ENCODE results near the gene VSIR.

VSIR gene

GRCh38 chr10:71773221-71773971 is at the start of gene VSIR:
VSIR (minus strand) TSS chr10:71773520; CDS start chr10:71773439, 81 bp downstream.
- DNase-seq (ENCODE audit: low read depth in 2 of 2): peak; percentile 93 to 94

DNA sequence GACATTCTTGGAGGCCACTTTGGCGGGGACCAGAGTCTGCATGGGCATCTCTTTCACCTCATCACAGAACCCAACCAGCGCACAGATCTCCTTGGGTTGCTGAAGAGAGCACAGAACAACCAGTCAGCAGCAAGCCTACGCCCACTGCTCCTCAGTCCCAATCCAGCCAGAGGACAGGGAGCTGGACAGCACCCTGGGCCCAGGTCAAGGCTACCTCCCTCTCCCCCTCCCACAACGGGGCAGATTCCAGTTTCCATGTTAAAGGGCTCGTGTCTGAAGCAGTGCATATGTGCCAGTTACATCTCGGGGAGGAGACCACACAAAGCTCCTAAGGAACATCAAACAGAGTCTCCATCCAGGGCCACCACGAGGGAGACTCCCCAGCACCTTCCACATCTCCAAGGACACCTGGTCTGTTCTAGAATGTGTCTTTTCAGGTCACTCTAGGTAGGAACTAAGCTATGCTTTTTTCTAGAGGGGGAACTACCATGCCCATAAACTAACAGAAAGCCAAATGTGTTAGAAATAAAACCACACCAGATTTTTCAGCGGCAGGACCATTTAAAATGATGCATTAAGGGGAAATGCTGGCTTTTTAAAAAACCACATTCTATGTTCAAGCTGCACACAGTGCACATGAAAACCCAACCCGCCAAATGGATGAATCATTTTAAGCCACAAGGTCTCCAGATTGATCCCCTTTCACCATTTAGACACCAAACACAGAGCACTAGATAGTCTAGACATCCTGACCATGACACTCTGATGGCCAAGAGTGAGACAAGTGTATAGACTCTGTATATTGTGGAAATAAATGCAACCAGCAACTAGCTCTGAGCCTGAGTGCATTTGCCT is 48.8 kb upstream of the VSIR start:
- DNase-seq (ENCODE audit: low read depth in 2 of 2): no peak

GRCh38 chr10:71820966-71821365 is 47.6 kb upstream of the VSIR start:
- no peak for DNase-seq (ENCODE audit: low read depth in 2 of 2)

GRCh38 chr10:71819985-71820384 is 46.7 kb upstream of the VSIR start:
- no peak for DNase-seq (ENCODE audit: low read depth in 2 of 2)

DNA sequence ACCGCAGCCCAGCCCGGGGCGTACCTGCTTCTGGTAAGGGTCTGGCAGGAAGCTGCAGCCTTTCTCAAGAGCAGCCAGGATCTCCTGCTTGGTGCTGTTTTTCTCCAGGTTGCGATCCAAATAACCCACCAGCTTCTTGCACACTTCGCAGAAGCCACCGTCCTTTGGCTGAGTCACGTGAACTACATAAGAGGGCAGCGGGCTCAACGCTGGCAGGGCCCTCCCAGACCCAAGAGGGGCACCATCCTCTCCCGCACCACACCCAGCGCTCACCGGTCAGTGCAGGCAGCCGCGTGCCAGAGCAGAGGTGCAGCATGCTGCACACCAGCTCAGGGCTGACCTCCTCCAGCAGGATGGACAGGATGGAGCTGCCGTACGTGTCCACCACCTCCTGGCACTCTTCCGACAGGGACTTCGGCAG is 46.1 kb upstream of the VSIR start:
- DNase-seq (ENCODE audit: low read depth in 2 of 2): no peak

GRCh38 chr10:71818674-71819260 is 45.4 kb upstream of the VSIR start:
- DNase-seq (ENCODE audit: low read depth in 2 of 2): no peak

- DNase-seq (ENCODE audit: low read depth in 2 of 2): no peak
Observed at GRCh38 chr10:71817831-71818655, 44.7 kb upstream of the VSIR start.

- no peak for DNase-seq (ENCODE audit: low read depth in 2 of 2)
Observed at GRCh38 chr10:71816936-71817618, 43.8 kb upstream of the VSIR start.

DNA sequence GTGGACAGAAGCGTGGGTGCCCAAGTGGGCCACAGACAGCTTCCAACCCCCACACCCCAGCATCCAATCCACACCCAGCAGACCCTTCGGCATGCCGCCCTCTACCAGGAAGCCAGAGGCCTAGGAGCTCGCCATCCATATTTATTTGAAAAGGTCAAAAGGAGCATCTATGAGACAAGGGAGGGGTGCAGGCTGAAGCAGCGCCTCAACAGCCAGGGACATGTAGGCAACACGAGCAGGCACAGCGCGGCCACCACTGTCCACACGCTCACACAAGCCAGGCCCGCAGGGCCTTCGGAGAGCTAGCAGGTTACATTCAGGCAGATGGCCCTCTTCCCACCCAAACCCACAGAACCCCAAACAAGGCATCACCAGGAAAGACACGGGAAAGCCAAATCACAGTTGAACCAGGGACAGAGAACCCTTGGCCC is 43.1 kb upstream of the VSIR start:
- DNase-seq (ENCODE audit: low read depth in 2 of 2): no peak

DNA sequence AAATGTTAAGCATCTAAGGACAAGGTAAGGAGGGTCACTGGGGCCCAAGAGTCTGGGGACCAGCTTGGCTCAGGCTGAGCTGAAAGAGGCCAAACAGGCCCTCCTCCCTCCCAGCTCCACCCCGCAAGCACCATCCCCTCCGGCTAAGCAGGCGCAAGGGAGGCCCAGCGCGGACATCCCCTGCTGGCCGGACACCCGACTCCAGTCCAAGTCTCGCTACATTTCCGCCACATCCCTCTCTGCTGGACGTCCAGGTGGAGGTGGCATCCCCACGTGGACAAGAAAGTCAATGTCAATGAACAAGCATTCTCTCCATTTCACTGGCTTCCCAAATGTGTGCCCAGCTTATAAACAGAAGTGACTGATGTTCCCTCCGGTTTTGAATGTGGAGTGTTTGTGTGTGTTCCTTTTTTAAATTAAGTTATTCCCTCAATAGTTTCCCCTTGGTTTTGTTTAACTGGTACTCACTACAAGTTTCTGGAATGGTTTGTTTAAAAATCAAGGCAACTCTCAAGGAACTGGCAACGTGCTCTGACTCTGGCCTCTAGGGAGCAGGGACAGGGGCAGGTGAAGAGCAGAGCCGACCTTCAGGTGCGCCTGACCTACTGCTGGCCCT is 42.3 kb upstream of the VSIR start:
- no peak for DNase-seq (ENCODE audit: low read depth in 2 of 2)

GRCh38 chr10:71814922-71815411 is 41.6 kb upstream of the VSIR start:
- DNase-seq (ENCODE audit: low read depth in 2 of 2): no peak

GRCh38 chr10:71812913-71813590 is 39.7 kb upstream of the VSIR start:
- no peak for DNase-seq (ENCODE audit: low read depth in 2 of 2)

DNA sequence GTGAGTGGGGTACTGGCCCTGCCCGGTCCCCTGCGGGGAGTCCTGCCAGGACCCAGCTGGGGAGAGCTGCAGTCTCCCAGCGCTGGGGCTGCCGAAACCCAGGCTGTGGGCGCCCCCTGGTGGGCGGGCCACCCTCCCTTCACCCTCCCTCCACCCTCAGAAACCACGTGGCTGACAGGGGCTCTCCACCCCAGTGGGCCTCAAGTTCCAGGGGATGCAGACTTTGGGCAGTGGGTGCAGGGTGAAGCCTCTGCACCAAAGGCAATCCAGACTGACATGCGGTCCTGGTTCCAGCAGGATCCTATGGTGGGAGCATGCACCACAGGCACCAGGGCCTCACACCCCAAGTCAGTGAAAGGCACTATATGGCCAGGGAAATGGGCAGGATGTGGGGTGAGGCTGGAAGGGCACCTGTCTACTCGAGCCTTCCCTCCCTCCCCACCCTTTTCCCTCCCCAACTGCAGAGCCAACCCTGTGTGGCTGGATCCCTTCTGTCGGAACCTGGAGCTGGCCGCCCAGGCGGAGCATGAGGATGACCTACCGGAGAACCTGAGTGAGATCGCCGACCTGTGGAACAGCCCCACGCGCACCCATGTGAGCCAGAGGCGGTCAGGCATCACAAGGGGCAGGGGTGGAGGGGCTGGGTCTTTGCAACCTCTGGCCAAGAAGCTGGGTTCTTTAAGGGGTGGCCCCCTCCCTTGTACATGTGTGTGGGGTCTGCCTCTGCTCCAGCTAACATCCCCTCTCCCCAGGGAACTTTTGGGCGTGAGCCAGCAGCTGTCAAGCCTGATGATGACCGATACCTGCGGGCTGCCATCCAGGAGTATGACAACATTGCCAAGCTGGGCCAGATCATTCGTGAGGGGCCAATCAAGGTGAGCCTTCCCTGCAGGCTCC is 38.9 kb upstream of the VSIR start:
- peak; percentile 70 to 80 for DNase-seq (ENCODE audit: low read depth in 2 of 2)

GRCh38 chr10:71811351-71811750 is 38.0 kb upstream of the VSIR start:
- no peak for DNase-seq (ENCODE audit: low read depth in 2 of 2)

DNA sequence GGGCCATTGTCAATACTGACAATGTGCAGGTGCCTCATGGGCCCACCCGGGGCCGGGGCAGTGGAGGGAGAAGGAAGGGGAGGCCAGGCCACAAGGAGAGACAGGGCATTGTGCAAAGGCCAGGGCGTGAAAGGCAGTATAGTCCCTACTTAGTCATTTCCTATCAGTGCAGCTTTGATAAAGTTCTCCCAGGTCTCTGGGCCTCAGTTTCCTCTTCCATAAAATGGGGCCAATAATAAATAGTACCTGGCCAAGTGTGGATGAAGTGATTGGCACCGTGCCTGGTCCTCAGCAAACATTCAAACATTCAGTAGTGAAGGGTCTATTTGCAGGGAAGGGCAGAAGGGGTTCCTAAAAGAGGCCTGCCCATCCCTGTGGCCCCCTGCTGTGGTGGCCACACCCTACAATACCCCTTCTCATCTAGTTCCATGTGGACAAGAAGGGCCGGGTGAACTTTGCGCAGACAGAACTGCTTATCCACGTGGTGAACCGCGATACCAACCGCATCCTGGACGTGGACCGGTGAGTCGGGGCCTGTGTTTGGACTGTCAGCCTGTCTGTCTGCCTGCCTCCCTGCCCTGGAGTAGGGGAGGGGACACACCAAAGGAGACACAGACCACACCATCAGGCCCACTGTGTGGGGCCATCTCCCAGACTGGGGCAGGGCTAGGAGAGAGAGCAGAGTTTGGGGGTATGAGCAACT is 36.9 kb upstream of the VSIR start:
- no peak for DNase-seq (ENCODE audit: low read depth in 2 of 2)

DNA sequence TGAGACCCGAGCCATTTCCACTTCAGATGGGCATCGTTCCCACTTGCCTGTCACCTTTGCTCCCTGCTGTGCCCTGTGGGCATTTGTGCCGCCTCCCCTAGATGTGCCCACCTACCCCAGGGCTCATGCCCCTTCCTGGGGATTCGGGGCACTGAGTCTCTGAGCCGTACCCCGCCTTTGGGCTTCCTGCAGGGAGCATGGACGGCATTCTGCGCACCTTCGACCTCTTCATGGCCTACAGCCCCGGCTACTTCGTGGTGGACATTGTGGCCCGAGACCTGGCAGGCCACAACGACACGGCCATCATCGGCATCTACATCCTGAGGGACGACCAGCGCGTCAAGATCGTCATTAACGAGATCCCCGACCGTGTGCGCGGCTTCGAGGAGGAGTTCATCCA is 36.3 kb upstream of the VSIR start:
- no peak for DNase-seq (ENCODE audit: low read depth in 2 of 2)

- no peak for DNase-seq (ENCODE audit: low read depth in 2 of 2)
Observed at GRCh38 chr10:71807557-71808510, 34.5 kb upstream of the VSIR start.

Data from stimulated activated CD4-positive, alpha-beta T cell treated with anti-CD3 and anti-CD28 coated beads, Interleukin-4, amount 100 ng/mL, for 48 hours (primary cell).